Smooth muscle cell of the brain vasculature (primary cell): ENCODE results near the gene MED4.

Experiments
- DNase-seq: peaks from one replicate; pipeline ENCODE4 v3.0.0-alpha.2; 2012; ENCODE audit warnings: low read depth, low spot score

MED4 gene

DNA sequence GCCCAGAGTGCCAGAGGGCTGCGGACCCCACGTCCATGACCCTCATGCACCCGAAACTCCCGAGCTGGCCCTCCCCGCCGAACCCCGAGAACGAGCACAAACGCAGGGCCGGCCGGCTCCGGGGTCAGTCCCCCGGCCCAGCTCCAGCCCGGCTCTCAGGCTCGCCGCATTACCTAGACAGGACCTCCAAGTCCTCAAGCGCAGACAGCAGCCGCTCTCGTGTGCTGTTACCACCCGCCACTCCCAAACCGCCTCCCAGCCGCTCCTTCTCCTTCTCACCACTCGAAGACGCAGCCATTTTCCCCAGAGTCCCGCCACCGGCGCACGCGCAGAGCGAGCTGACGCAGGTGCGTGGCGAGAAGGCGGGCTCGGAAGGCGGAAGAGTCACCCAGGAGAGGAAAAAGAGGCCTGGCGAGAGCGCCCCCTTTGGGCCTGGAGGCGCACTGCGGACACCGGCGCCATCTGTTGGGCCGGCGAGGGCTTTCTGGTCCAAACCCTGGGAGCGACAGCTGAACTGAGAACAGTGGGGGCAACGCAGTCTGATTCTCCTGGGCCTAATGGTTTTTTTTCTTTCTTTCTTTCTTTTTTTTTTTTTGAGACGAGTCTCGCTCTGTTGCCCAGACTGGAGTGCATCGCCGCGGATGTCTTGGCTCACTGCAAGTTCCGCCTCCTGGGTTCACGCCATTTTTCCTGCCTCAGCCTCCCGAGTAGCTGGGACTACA lies at the start of gene MED4:
Gene MED4 (minus strand): TSS at position 324 of the 722 bp plus-strand sequence. CDS start 26 bp downstream, at position 298.
- DNase-seq: peak; percentile 92

DNA sequence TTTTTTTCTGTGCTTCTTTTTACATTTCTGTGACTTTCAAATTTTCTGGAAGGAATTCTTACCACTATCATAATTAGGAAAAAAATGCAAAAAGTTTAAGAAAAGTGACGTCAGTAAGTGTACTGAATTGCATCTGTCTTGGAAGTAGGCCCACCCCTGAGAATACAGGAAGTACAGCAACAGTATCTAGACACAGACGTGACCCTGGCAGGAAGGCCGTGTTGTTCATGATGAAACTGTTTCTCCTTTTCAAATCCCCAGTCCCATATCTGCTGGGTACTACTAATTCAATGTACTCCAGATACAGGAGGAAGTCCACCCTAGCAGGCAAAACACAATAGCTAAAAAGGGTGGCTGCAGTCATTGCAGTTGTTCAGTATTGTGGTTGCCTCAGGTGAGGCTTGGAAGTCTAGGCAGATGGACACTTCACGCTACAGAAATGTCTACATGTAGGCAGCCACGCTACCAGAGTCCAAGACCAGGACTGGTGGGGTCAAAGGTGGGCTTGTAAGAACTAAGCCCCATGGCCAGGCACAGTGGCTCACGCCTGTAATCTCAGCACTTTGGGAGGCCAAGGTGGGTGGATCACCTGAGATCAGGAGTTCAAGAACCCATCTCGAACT lies 49.6 kb upstream of the MED4 start:
- no peak for DNase-seq

GRCh38 chr13:48142436-48142835 lies 47.5 kb upstream of the MED4 start:
- no peak for DNase-seq

DNA sequence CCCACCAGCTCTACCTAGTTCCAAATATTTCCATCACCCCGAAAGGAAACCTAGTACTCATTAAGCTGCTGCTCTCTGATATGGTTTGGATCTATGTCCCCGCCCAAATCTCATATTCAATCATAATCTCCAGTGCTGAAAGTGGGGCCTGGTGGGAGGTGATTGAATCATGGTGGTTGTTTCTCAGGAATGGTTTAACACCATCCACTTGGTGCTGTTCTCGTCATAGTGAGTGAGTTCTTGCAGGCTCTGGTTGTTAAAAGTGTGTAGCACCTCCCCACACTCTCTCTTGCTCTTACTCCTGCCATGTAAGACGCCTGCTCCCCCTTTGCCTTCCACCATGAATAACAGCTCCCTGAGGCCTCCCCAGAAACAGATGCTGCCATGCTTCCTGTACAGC lies 43.4 kb upstream of the MED4 start:
- no peak for DNase-seq

DNA sequence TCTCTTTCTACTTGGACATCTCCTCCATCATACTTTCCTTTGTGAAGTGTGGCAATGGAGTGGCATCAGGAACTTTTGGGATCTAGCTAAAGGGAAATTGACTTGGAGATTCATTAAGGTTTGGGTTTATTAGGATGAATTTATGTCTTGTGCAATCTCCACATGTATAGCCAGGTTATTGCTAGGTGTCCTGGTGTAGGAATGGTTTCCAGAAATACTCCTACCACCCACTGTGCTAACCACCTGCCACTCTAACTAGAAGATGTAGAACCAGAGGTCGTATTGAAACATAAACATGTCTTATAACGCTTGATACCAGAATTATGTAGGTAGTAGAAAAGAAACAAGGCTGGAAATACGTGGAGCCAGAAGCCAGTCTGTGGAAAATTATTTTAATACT lies 38.1 kb upstream of the MED4 start:
- no peak for DNase-seq

- no peak for DNase-seq
Measured at GRCh38 chr13:48131533-48131932, 36.6 kb upstream of the MED4 start.

DNA sequence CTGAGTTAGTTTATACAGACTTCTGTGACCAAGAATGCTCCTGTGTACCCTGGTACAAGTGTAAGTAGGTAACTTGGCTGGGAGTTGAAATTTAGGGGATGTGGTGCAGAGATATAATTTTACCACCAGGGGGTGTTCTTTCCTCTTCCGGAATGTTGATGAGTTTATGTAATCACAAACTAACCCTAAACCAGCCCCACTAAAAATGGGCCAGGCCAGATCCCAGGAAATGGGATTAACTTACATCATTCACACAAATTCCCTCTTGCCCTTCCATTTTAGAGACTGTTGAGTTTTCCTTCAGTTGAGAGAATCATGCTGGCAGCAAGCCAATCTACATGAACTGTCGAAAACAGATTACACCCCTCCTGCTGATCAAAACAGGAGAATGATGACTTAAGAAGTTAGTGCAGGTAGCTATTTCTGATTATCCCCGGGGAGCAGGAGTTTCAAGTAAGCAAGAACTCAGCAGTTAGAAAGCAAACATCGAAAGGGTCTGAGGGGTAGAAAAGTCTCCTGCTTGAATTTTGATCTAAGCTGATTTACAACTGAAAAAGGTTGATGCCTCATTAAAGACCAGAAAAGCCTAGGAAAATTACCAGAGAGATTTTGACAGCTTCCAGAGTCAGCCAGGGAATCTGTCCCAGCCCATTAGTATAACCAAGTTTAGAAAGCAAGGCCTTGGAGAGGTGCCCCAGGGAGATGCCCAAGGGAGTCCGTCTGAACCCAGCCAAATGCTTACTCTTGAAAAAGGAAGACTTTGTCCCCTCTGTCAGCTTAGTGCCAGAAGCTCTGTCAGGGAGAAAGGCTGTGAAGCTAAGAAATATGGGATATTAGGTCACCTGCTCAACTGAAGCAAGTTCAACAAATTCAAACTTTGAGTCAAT lies 32.3 kb upstream of the MED4 start:
- DNase-seq: peak; percentile 36

GRCh38 chr13:48125794-48126228 lies 30.9 kb upstream of the MED4 start:
- peak; percentile 35 for DNase-seq

DNA sequence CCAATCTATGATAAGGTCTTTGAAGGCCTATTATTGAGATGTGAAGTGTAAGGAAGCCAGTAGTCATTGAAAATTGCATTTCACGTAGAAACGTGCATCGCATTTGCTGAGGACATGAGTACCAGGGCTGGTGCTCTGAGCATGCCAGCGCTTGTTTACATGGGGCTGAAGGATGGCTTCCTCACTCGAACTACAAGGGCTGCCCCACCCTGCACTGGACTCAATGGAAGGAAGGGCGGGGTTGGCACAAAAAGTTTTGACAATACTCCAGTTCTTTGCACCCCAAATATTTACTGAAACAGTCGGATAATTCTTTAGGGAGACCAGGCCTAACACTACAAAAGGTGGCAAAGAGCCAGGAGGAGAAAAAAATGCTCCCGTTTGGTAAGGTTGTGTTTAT lies 28.9 kb upstream of the MED4 start:
- no peak for DNase-seq

DNA sequence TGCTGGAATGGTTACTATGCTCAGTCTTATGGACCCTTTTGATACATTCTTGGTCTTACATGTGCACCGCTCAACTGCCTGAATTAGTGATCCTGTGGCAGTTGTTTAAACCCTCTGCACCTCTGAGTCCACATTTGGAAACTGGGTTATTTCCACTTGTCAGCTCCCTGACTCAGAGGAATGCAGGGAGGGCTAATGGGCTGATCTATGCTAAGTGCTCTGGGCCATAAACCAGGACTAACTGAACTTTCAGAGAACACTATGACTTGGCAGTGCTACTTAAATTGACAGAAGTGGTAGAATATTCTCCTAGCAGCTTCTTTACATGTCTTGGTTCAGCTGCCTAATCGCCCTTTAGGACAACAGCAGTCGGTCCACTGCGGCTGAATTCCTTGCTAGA lies 26.8 kb upstream of the MED4 start:
- DNase-seq: no peak

DNA sequence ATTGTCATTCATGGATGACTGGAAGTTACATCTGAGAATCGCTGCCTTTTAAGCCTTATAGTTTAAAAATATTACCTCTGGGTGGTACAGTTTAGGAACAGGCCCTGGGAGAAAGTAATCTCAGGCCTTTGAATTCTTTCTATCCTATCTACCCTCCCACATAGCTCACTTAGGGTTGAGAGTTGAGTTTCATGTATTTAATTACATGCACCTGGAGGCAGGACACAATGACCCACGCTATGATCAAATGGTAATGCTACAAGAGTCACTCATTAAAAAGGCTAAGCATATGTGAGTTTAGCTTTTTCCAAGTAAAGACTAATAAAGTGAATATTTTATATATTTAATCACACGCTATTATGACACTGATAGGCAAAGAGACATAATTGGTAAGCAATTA lies 25.3 kb upstream of the MED4 start:
- no peak for DNase-seq

GRCh38 chr13:48118030-48118429 lies 23.1 kb upstream of the MED4 start:
- DNase-seq: no peak

DNA sequence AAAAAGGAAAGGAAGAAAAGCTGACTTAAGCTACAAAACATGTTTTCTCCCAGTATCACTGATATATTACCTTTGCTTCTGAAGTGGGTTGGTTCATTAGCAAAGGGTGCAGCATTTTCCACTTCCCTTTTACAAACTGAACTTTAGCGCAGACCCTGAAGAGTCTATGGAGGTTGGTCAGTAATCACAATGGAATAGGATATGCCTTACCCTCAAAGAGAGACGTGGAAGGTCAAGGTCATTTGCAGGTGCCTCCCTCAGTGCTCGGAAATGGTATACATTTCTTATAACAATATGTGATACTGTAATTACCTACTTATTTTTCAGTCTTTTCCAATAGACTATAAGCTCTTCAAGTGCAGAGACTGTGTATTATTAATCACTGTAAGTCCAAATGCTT lies 21.9 kb upstream of the MED4 start:
- DNase-seq: no peak

- DNase-seq: no peak
Measured at GRCh38 chr13:48113756-48114130, 18.8 kb upstream of the MED4 start.

- DNase-seq: no peak
Measured at GRCh38 chr13:48112896-48113755, 18.2 kb upstream of the MED4 start.

DNA sequence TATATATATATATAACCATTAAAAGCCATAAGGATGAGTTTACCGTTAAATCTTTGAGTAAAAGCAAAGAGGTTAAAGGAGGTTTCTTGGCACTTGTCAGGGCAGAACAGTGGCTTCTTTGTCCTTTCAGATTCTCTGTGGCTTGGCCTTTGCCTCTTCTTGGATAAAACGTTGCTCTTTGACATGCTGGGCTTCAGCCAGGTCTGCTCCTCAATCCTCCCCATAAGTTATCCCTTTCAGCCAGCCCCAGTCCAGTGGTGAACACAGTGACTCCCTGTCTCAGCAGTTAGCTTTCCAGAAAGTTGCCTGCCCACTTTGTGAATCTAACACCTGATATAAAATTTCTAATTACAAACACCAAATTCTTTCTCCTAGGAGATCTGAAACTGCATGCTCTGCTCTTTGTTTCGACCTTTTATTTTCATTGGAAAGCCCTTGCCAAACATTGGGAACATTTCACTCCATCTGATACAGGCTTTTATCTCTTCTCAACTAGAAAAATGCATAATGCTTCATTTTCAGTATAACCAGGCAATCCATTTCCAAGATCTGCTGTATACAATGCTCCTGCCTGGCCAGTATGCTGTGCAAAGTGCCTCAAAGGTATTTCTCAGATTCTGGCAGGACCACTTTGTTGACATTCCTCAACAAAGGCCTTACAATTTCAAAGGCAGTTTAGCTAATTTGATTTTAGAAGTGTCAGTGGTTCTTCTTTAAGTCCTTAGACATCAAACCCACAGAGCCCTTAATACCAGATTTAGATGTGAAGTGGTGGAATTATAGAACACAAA lies 16.2 kb upstream of the MED4 start:
- DNase-seq: no peak

GRCh38 chr13:48110132-48110868 lies 15.4 kb upstream of the MED4 start:
- DNase-seq: peak; percentile 13

DNA sequence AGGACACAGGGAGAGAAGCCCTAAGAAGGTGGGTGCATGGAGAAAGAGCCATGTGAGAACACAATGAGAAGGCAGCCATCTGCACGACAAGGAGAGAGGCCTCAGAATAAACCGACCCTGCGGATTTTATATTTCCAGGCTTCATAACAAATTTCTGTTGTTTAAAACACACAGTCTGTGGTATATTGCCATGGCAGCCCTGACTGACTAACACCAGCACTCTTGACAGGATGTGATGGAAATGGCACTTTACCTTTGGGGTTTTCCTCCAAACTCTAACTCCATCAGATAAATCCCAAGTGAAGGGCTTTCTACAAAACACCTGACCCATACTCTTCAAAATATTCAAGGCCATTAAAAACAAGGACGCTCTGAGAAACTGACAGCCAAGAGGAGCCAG lies 13.2 kb upstream of the MED4 start:
- no peak for DNase-seq

DNA sequence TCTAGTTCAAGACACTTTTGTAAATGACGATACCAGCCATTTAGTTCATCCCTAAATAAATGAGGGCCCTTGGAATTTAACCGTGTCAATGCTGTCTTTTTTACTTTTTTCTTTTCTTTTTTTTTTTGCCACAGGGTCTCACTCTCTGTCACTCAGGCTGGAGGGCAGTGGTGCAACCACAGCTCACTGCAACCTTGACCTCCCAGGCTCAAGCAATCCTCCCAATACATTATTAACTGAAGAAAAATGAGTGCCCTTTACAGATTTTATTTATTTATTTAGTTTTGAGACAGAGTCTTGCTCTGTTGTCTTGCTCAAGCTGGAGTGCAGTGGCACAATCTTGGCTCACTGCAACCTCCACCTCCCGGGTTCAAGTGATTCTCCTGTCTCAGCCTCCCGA lies 2.9 kb upstream of the MED4 start:
- no peak for DNase-seq

GRCh38 chr13:48096670-48097069 lies 1.8 kb upstream of the MED4 start:
- no peak for DNase-seq
